IMR-90 (cell line): Measurements from ENCODE around the gene NT5E. TPM values are rescaled to one million over a fixed set of nuclear protein-coding genes. Genes with fewer than 3 reads are reported as not detected.

Experiments used
- ATAC-seq: fragments of 200-7000 bp; cut with Tn5 transposase; 2 replicates; pipeline ENCODE4 v1.9.1; 2020; ENCODE audit warnings: low read depth, mild to moderate bottlenecking, moderate library complexity
- BruUV-seq: library from RNA; stranded (reverse); fragments of 400-500 nt; replicated peaks from 2 replicates; lab custom pipeline; 2021; lab: Mats Ljungman, UMichigan
- CTCF ChIA-PET: fragments of 300-600 bp; formaldehyde crosslinking; extraction: SDS; loops from one replicate; lab custom pipeline; 2021; ENCODE audit warnings: antibody characterized with exemption; lab: Yijun Ruan, JAX
- POLR2A ChIA-PET: fragments of 300-600 bp; sonication (Branson Sonifier 250); formaldehyde crosslinking; loops from one replicate; lab custom pipeline; 2022; ENCODE audit warnings: antibody characterized with exemption; ENCODE audit not compliant: unreplicated experiment; lab: Charles Lee
- DNase-seq: peaks from one replicate; pipeline ENCODE4 v3.0.0; 2013
- H2AFZ ChIP-seq: replicated peaks from 2 replicates; pipeline ENCODE3; 2013; ENCODE audit warnings: low read length, mild to moderate bottlenecking; ENCODE audit not compliant: poor library complexity
- H2AK5ac ChIP-seq: 2 replicates; pipeline ENCODE4 v1.6.1; 2013; ENCODE audit warnings: low read depth, low read length, inconsistent platforms
- H2AK9ac ChIP-seq: replicated peaks from 2 replicates; pipeline ENCODE3; 2013; ENCODE audit warnings: mild to moderate bottlenecking, low read depth, low read length, moderate library complexity; ENCODE audit not compliant: poor library complexity
- H2BK120ac ChIP-seq: 2 replicates; pipeline ENCODE4 v1.6.1; 2013; ENCODE audit warnings: low read depth, low read length, inconsistent platforms
- H2BK15ac ChIP-seq: 3 replicates; pipeline ENCODE4 v1.6.1; 2013; ENCODE audit warnings: low read depth, low read length, inconsistent platforms
- H2BK20ac ChIP-seq: 2 replicates; pipeline ENCODE4 v1.6.1; 2013; ENCODE audit warnings: low read depth, mild to moderate bottlenecking, inconsistent platforms, low read length, moderate library complexity
- H2BK5ac ChIP-seq: 2 replicates; pipeline ENCODE4 v1.6.1; 2013; ENCODE audit warnings: mild to moderate bottlenecking, low read depth, low read length, inconsistent platforms; ENCODE audit not compliant: poor library complexity, severe bottlenecking
- H3K14ac ChIP-seq: replicated peaks from 2 replicates; pipeline ENCODE4 v1.6.1; 2013; ENCODE audit warnings: low read depth, low read length, inconsistent platforms
- H3K18ac ChIP-seq: 2 replicates; pipeline ENCODE4 v1.6.1; 2013; ENCODE audit warnings: low read depth, low read length, control low read depth
- H3K23ac ChIP-seq: 2 replicates; pipeline ENCODE4 v1.6.1; 2013; ENCODE audit warnings: low read depth, low read length, inconsistent platforms
- H3K27ac ChIP-seq: 2 replicates; pipeline ENCODE4 v1.5.1; 2013; ENCODE audit warnings: mild to moderate bottlenecking, control low read depth, low read length; ENCODE audit not compliant: insufficient read depth
- H3K27me3 ChIP-seq: 2 replicates; pipeline ENCODE4 v1.6.1; 2013; ENCODE audit warnings: low read length; ENCODE audit not compliant: control insufficient read depth, insufficient read depth
- H3K36me3 ChIP-seq: 2 replicates; pipeline ENCODE4 v1.6.1; 2013; ENCODE audit warnings: low read length, mixed read lengths; ENCODE audit not compliant: control insufficient read depth, insufficient read depth
- H3K4ac ChIP-seq: 2 replicates; pipeline ENCODE4 v1.6.1; 2013; ENCODE audit warnings: low read depth, low read length, inconsistent platforms
- H3K4me1 ChIP-seq: 2 replicates; pipeline ENCODE4 v1.6.1; 2013; ENCODE audit warnings: low read length, mixed read lengths; ENCODE audit not compliant: control insufficient read depth, insufficient read depth
- H3K4me2 ChIP-seq: 2 replicates; pipeline ENCODE4 v1.6.1; 2013; ENCODE audit warnings: low read depth, mild to moderate bottlenecking, control low read depth, low read length, moderate library complexity
- H3K4me3 ChIP-seq: 2 replicates; pipeline ENCODE4 v1.5.1; 2013; ENCODE audit warnings: low read depth, mild to moderate bottlenecking, control low read depth, low read length, moderate library complexity; ENCODE audit not compliant: insufficient read depth
- H3K56ac ChIP-seq: 2 replicates; pipeline ENCODE4 v1.6.1; 2013; ENCODE audit warnings: low read length, inconsistent platforms; ENCODE audit not compliant: insufficient read depth; ENCODE audit errors: extremely low read depth
- H3K79me1 ChIP-seq, 2 experiments: 2 replicates each; pipeline ENCODE4 v1.6.1; 2013; ENCODE audit warnings: low read length in 2 of 2, inconsistent platforms in 1 of 2, low read depth in 1 of 2
- H3K9ac ChIP-seq: 2 replicates; pipeline ENCODE4 v1.6.1; 2013; ENCODE audit warnings: low read depth, low read length, control low read depth
- H3K9me1 ChIP-seq: 2 replicates; pipeline ENCODE4 v1.6.1; 2013; ENCODE audit warnings: low read length, inconsistent platforms; ENCODE audit not compliant: insufficient read depth
- H3K9me3 ChIP-seq: 2 replicates; pipeline ENCODE4 v1.6.1; 2013; ENCODE audit warnings: low read length; ENCODE audit not compliant: control insufficient read depth, insufficient read depth
- H4K20me1 ChIP-seq: 2 replicates; pipeline ENCODE4 v1.6.1; 2013; ENCODE audit warnings: low read length, inconsistent platforms; ENCODE audit not compliant: insufficient read depth
- H4K5ac ChIP-seq: 2 replicates; pipeline ENCODE4 v1.6.1; 2013; ENCODE audit warnings: mild to moderate bottlenecking, low read depth, low read length, control low read depth
- H4K8ac ChIP-seq, 2 experiments: 2 replicates each; pipeline ENCODE4 v1.6.1; 2013; ENCODE audit warnings: low read depth in 2 of 2, low read length in 2 of 2, control low read depth in 1 of 2, inconsistent platforms in 1 of 2
- H4K91ac ChIP-seq: 2 replicates; pipeline ENCODE4 v1.6.1; 2013; ENCODE audit warnings: low read depth, low read length, inconsistent platforms; ENCODE audit not compliant: insufficient read depth
- CEBPB ChIP-seq: IDR thresholded peaks from 2 replicates; pipeline ENCODE4 v1.6.1; 2012; ENCODE audit warnings: low read depth, low read length, improper control_type of control experiment
- CHD1 ChIP-seq: IDR thresholded peaks from 2 replicates; pipeline ENCODE4 v1.6.1; 2012; ENCODE audit warnings: low read depth, low read length, improper control_type of control experiment
- FOS ChIP-seq: fragments of 150-350 bp; IDR thresholded peaks from 2 replicates; pipeline ENCODE4 v1.6.1; 2016; ENCODE audit warnings: low read depth, low read length
- MAFK ChIP-seq: IDR thresholded peaks from 2 replicates; pipeline ENCODE4 v1.6.1; 2012; ENCODE audit warnings: low read depth, low read length, improper control_type of control experiment
- MAZ ChIP-seq: IDR thresholded peaks from 2 replicates; pipeline ENCODE4 v1.6.1; 2012; ENCODE audit warnings: low read depth, mild to moderate bottlenecking, low read length, improper control_type of control experiment, moderate library complexity, borderline replicate concordance
- MXI1 ChIP-seq: IDR thresholded peaks from 2 replicates; pipeline ENCODE4 v1.6.1; 2012; ENCODE audit warnings: low read depth, mild to moderate bottlenecking, low read length, moderate library complexity, borderline replicate concordance
- NFE2L2 ChIP-seq: fragments of 150-350 bp; IDR thresholded peaks from 2 replicates; pipeline ENCODE4 v1.6.1; 2016; ENCODE audit warnings: low read depth, mild to moderate bottlenecking, low read length
- RAD21 ChIP-seq: IDR thresholded peaks from 2 replicates; pipeline ENCODE4 v1.6.1; 2012; ENCODE audit warnings: low read length, improper control_type of control experiment
- RCOR1 ChIP-seq: IDR thresholded peaks from 2 replicates; pipeline ENCODE4 v1.6.1; 2012; ENCODE audit warnings: mild to moderate bottlenecking, low read length, improper control_type of control experiment; ENCODE audit not compliant: insufficient replicate concordance
- SMC3 ChIP-seq: fragments of 150-350 bp; IDR thresholded peaks from 2 replicates; pipeline ENCODE4 v1.6.1; 2016; ENCODE audit warnings: low read depth, mild to moderate bottlenecking, antibody characterized with exemption, low read length, moderate library complexity
- WGBS, 2 experiments: methylation state at CpG; one replicate each; pipeline versions ENCODE4 v1.1.5 to v1.1.7; 2013; ENCODE audit warnings: missing lambda C conversion rate in 2 of 2; ENCODE audit not compliant: insufficient read length in 1 of 2; ENCODE audit errors: extremely low coverage in 2 of 2; 5-methylcytosine and 5-hydroxymethylcytosine counted together
- dilution Hi-C: fragments of 300-500 bp; cut with HindIII; formaldehyde crosslinking; loops from one replicate; pipeline ENCODE4 v1.14.3; 2018; ENCODE audit warnings: low sequenced_read_pairs; ENCODE audit not compliant: unreplicated experiment
- in situ Hi-C: fragments of 300-500 bp; cut with MboI; formaldehyde crosslinking; loops from 3 replicates; pipeline ENCODE4 v1.14.3; 2019; ENCODE audit warnings: low sequenced_read_pairs, inconsistent platforms, mixed read lengths
- intact Hi-C: fragments of 100-400 bp; cut with micrococcal nuclease; formaldehyde crosslinking; loops from 2 replicates; pipeline ENCODE4 v1.10.0; 2022
- polyA plus RNA-seq, 3 experiments: library from polyadenylated mRNA; depleted of rRNA; stranded (reverse); fragments of >200 nt; gene quantifications; 2 replicates each; pipeline ENCODE4 v1.2.3, GENCODE V29; 2012; ENCODE audit warnings: low replicate concordance in 1 of 3
- total RNA-seq: library from RNA; depleted of rRNA; stranded (reverse); fragments of >200 nt; gene quantifications from 2 replicates; pipeline ENCODE4 v1.2.3, GENCODE V29; 2012
- TF ChIP-seq, protein P1 (sequence below): fragments of 150-350 bp; IDR thresholded peaks from 2 replicates; pipeline ENCODE4 v1.6.1; 2016; ENCODE audit warnings: low read depth, mild to moderate bottlenecking, low read length, moderate library complexity, borderline replicate concordance
- TF ChIP-seq, protein P2 (sequence below): fragments of 150-350 bp; IDR thresholded peaks from 2 replicates; pipeline ENCODE4 v1.6.1; 2017; ENCODE audit warnings: mild to moderate bottlenecking, antibody characterized with exemption, low read length, low read depth

The NT5E gene
- total and polyA plus RNA-seq, 2 of the 4 experiments (the other 2 are of a cell fraction): 153 to 280 TPM

DNA sequence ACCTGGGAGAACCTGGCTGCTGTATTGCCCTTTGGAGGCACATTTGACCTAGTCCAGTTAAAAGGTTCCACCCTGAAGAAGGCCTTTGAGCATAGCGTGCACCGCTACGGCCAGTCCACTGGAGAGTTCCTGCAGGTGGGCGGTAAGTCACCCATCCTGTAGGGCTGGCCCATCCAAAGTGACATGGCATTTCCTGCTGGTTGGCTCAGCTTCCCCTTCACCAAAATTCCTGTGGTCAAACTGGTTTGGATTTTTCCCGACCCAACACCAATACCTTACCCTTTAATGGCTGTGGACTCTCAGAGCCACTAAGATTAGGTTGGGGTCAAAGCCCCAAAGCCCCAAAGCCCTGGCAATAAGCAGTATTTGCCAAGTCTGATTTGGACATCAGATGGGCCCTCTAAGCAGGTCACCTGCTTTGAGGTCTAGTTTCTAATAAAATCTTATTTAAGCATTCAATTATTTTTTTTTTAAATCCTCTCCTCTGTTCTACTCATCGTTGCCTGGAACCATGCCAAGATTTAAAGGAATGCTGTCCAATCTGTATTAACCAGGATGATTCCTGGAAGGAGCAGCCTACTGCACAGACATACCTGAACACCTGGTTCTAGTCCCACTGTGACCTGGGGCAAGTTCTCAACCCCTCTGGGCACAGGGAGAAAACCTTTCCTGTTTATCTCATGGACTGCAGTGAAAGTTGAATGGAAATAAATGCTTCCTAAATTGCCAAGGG, 40.8 kb downstream of the NT5E start (continued):
- no peak for TF ChIP-seq MAZ

DNA sequence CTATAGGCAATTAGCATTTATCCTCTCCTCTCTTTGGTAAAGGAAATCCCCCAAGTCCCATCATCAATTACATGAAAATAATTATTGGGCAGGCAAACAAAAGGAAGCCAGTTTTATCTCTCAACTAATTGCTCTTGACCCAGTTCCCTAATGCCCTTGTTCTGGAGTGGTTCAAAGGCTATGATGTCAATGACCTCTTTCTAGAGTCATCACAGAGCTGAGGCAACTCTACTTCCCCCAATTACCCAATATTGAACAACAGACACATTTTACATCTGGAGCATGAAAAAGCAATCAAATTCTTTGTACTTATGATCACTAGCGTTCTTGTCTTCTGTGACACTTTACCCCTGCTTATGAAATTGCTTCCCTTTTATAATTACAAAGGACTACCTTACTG, 43.5 kb downstream of the NT5E start:
- no peak overlapping the region for H3K4ac ChIP-seq
- H3K27me3 ChIP-seq: no peaks in the 10 kb centered on the region
- no peaks in the 10 kb centered on the region for H3K9me3 ChIP-seq
- H3K4me1 ChIP-seq: peaks cover 2% of the 10 kb centered on the region; the same call in 1 of the 2 replicates
- intact Hi-C loops: no loop called here
- H3K9me1 ChIP-seq: 0 out of 2 replicates have a peak, but pooled peaks cover 10% of the 10 kb centered on the region
- H3K79me1 ChIP-seq: peaks cover 6% of the 10 kb centered on the region in 2 experiments; a peak in 2 of 4 replicates
- H3K36me3 ChIP-seq: peaks cover 29% of the 10 kb centered on the region
- no peak overlapping the region for H2BK20ac ChIP-seq
- H3K23ac ChIP-seq: no peak overlapping the region
- in situ Hi-C loops: no loop called here
- no peak overlapping the region for H4K91ac ChIP-seq
- no peak overlapping the region for H4K8ac ChIP-seq
- H2AK5ac ChIP-seq: no peak overlapping the region
- CTCF ChIA-PET: interaction anchor here (3.2 kb wide), 1 partner anchor 11 kb away, joined by 12 read pairs; no protein-coding TSS in a partner anchor
- H2AK9ac ChIP-seq: no peak overlapping the region
- no peak overlapping the region for H3K4me2 ChIP-seq
- H3K4me3 ChIP-seq: no peak overlapping the region
- no peak overlapping the region for H2AFZ ChIP-seq
- no peak overlapping the region for H2BK5ac ChIP-seq
- POLR2A ChIA-PET: no interaction called here
- no peak overlapping the region for H3K18ac ChIP-seq
- no peak overlapping the region for H4K5ac ChIP-seq
- no CpG with 5 or more reads among the region's 1 CpG for WGBS, 2 experiments
- no peak overlapping the region for H3K27ac ChIP-seq
- no TSS peak for BruUV-seq
- no peak overlapping the region for H2BK15ac ChIP-seq
- no peak overlapping the region for H3K14ac ChIP-seq
- DNase-seq (no peak), ATAC-seq (no peak)
- no peak overlapping the region for H3K56ac ChIP-seq
- no peak overlapping the region for H3K9ac ChIP-seq
- dilution Hi-C loops: no loop called here
- H2BK120ac ChIP-seq: no peak overlapping the region
- H4K20me1 ChIP-seq: no peaks in the 10 kb centered on the region
- TF ChIP-seq MXI1 (no peak), RAD21 (no peak), SMC3 (no peak), RCOR1 (no peak), MAFK (no peak), NFE2L2 (no peak), MAZ (no peak), CHD1 (no peak), FOS (no peak), CEBPB (no peak)
- TF ChIP-seq, protein P1, sequence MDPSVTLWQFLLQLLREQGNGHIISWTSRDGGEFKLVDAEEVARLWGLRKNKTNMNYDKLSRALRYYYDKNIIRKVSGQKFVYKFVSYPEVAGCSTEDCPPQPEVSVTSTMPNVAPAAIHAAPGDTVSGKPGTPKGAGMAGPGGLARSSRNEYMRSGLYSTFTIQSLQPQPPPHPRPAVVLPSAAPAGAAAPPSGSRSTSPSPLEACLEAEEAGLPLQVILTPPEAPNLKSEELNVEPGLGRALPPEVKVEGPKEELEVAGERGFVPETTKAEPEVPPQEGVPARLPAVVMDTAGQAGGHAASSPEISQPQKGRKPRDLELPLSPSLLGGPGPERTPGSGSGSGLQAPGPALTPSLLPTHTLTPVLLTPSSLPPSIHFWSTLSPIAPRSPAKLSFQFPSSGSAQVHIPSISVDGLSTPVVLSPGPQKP: no peak
- TF ChIP-seq, protein P2, sequence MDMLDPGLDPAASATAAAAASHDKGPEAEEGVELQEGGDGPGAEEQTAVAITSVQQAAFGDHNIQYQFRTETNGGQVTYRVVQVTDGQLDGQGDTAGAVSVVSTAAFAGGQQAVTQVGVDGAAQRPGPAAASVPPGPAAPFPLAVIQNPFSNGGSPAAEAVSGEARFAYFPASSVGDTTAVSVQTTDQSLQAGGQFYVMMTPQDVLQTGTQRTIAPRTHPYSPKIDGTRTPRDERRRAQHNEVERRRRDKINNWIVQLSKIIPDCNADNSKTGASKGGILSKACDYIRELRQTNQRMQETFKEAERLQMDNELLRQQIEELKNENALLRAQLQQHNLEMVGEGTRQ: no peak
